NCI-H82 treated with DMSO at 0.1 percent for 48 hours (cell line): Measurements from ENCODE around the gene IL22RA2.

Experiments used
- DNase-seq: peaks from one replicate; lab custom pipeline; 2025; ENCODE audit not compliant: unreplicated experiment; lab: John Stamatoyannopoulos, UW

Gene IL22RA2

DNA sequence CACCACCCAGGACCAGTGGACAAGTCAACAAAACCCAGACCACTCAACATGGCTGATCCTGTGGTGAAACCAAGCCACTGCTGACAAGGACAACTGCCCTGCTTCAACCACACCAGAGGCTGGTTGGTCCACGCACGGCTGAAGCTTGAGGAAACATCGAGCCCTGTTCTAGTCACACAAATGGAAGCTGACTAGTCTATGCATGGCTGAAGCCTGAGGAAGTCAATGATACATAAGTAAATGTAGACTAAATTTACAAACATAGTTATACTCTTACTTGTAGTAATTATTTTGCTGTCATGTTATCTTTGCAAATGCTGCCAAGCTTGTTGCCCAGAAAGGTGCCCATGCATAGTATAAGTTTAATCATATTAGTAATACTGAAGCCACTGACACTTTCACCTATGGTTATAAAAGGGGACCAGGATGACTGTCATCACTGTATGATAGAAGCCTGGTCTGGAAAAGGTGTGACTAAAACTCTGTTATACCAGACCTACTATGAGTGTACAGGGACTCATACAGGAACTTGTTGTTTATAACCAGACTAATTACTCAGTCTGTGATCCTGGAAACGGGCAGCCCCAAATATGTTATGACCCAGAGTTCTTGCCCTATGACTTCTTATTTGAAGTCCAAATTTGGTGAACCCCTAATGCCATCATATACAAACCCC lies 5.6 kb downstream of the IL22RA2 start:
- DNase-seq: no peak

DNA sequence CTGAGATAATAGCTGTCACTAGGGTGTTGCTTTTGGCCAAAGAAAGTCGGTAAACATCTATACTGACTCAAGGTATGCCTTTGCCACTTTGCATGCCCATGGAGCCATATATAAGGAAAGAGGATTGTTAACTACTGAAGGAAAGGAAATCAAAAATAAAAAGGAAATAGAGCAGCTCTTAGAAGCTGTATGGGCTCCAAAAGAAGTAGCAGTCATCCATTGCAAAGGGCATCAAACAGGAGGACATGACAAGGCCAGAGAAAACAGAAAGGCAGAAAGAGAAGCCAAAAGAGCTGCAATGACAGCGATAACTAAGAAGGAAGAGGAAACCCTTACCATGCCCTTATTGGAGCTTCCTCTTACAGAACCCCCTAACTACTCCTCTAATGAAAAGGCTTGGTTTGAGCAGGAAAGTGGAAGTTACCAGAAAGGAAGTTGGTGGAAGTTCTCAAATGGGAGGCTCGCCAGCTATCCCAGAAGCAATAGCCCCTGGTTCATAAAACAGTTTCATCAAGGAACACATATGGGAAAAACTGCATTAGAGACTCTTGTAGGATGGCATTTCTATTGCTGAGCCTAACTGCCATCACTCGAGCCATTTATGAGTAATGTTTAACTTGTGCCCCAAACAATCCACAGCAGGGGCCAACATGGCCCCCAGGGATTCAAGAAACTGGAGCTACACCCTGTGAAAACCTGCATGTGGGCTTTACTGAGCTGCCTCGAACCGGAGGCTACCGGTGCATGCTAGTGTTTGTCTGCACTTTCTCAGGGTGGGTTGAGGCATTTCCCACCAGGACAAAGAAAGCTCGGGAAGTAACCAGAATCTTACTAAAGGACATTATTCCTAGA lies 7.0 kb downstream of the IL22RA2 start:
- no peak for DNase-seq

DNA sequence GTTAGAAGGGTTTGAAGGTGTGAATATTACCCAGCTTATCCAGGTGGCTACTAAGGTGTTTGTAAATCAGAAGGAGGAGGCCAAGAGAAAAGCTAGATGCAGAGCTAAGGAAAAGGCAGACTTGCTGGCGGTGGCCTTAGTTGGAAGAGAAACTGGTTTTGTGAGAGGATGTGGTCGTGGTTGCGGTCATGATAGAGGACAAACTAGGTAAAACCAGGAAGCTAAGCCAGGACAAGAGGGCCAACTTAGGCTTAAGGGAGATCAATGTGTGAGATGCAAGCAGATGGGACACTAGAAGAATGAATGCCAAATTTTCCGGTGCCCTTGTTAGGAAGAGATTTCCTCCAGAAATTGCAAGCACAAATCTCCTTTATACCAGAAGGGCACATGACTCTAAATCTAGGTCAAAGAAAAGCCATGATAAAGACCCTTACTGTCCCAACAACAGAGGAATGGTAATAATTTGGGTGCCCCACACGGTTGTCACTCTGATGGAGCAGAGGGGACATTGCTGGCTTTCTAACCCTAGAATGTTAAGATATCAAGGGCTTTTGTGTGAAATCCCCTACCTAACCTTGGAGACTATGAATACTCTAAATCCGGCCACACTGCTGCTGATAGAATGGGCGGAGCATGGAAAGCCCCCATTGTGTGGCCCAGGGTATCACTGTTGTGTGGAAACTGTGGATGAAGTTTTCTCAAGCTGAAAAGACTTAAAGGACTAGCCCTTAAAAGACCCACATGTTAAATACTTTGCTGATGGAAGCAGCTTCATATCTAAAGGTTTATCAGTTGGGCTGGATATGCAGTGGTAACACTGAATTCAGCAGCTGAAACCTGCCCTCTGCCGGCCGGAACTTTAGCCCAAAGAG lies 7.8 kb downstream of the IL22RA2 start:
- DNase-seq: peak; percentile 2

DNA sequence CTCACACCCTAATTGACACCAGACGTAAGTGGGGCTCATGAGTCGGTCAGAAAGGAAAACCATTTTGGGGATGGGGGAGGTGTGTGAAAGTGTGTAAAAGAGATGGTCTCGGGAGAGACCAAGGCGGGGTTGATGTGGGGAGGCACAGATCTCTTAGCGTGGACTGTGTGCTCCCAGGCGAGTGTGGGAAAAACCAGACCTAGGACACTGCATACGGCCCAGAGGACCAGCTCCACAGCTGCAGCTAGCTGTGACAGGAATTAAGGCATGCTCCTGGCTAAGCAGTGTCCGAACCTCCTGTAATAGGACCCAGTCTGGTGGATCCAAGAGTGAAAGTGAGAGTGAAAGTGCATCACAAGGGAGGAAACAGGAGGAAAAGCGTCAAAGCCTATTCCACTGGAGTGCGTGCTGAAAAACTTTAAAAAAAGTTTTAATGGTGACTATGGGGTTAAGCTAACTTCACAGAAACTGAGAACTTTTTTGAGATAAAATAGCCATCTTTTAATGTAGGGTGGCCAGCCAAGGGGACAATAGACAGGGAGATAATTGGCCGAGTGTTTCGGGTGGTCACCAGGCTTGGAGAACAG lies 9.6 kb downstream of the IL22RA2 start:
- DNase-seq: no peak

DNA sequence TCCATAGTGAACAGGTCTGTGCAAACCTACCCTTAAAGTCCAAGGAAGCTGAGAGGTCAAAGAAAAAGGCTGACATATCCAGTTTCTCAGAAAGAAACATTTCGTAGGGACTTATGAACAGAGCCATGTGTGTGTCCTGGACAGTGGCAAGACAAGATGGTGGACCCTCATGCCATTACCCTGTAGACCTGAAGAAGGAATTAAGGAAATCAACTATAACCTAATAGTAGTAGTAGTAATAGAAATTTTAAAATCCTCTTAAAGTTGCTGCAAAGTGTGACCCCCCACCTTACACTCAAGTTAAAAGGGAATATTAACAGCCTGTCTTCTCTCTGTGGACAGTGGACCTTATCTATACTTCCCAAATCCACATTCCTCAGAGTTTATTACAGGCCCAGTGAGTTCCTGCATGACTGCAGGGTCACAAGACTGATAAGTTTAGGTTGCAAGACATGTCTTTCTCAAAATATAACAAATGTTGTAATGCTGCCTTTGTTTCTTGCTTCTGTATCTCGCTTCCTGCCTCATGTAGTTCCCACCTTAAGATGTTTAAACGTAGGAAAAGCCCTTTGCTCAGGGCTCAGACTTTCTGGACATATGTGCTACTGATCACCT lies 10.6 kb downstream of the IL22RA2 start:
- DNase-seq: no peak

DNA sequence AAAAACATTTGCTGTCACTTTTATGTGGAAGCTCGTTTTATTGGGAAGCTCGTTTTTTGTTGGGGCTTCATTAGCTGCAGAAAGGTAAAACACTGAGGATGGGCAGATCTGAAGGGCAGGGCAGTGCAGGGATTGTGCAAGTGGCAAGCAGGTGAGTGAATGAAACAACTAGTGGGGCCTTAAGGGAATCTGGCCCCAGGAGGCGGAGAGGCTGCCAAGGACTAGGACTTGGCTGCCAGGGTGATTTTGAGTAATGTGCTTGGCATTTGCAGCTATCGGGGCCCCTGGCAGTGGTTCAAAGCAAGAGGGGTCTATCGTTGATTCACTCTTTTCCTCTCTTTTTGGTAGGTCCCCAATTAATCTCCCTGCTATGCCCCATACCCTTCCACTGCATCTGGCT lies 11.5 kb downstream of the IL22RA2 start:
- no peak for DNase-seq

DNA sequence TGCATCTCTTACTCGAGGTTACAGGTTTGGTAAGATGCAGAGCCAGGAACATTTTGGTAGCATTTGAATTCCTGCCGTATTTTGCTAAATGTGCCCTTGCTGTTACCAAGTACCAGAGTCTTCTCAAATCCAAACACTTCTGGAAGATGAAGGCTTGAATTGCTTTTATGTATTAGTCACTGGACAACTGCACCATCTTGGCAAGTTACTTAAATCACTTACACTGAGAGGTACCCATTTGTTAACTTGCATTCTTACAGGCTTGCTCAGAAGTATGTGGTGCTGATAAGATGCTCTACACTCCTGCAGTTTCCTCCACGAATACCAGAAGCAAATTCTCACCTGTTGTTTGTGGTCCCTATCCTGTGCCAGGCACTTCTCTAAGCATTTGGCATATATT lies 12.7 kb downstream of the IL22RA2 start:
- no peak for DNase-seq

DNA sequence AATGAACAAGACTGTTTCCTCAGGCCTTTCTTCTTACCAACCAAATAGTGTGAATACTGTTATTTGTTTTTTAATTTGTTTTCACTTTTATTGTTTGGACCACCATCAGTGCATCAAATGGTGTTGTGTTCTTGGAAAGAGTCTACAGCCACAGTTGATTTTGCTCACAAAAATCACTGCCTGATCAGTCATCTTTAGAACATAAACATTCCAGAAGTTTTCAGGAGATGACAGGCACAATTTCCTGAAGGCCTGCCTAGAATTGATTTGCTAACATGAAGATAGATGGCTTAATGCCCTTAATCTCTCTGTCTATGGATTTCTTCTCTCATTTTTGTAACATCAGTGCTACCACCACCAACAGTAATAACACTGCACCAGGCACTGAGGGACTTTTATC lies 13.5 kb downstream of the IL22RA2 start:
- no peak for DNase-seq

DNA sequence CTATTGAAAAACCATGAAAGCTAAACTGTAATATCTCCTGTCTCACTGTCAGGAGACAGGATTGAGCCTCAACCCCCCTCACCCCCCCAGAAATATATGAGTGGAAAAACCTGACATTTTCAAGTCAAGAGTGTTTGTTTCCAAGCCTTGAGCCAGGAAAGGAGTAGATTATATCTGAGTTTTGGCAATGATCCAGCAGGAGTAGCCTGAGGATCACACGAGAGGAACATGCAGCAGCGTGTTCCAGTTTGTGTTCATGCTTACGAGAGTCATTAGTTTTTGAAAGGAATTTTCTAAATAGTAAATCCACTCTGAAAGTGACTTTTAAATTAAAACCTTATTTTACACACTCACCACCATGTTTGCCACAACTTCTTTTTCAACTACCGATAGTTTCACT lies 15.8 kb downstream of the IL22RA2 start:
- no peak for DNase-seq

DNA sequence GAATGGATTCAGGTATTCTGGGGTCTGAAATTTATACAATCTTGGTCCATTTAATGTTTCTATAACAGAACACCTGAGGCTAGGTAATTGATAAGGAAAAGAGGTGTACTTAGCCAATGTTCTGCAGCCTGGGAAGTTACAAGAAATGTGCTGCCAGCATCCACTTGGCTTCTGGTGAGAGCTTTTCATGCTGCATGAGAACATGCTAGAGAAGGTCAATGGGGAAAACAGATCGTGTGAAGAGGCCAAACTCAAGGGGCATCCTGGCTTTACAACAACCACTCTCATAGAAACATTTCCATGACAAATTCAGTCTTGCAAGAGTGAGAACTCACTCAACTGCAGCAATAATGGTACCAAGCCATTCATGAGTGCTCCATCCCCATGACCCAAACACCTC lies 16.8 kb downstream of the IL22RA2 start:
- no peak for DNase-seq

DNA sequence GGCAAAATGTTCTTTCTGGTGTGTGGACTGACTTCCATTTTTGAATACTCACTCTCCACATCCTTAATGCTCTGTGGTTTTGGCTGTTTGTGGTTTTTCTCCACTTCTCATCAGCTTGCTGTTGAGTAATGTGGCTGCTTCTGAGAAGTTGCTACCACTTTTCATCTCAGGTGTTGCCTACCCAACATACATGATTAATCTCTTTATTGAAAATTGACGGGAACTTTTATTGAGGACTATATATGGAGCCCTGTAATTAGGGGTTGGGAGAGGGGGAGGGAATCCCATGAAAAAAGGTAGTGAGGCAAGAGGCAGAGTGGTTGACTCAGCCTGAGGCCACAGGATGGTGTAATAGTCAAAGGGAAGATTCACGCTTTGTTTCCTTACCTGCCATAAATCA lies 17.6 kb downstream of the IL22RA2 start:
- no peak for DNase-seq

DNA sequence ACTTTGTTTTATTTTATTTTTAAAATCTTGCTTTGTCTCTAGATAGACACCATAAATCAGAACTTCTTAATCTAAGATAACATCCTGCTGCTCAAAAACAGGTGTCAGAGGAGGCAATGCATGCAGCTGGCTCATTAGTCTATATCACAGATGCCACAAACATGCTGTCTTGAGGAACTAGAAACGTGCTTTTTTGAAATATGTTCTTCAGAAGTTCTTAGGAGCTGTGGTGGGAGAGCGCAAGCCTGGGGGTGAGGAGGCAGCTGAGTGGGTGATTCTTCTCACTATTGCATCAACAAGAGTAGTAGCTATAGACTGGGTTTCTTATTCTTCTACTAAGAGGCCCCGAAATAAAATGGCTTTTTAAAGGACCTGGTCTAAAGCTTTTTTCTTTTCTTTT lies 23.4 kb downstream of the IL22RA2 start:
- DNase-seq: no peak

DNA sequence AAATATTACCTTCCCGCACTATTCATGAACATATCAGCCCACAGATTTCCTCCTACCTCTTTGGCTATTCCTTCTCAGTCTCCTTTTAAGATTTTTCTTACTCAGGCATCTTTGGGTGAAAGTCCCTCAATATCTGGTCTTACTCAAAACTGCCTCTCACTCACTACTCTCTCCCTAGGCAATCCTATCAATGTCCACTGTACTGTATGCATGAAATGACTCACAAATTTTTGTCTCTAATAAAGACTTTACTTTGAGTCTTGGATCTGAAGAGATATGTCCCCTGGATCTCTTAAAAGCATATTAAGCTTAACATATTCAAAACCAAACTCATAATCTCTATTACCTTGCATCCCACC lies 24.4 kb downstream of the IL22RA2 start:
- no peak for DNase-seq

DNA sequence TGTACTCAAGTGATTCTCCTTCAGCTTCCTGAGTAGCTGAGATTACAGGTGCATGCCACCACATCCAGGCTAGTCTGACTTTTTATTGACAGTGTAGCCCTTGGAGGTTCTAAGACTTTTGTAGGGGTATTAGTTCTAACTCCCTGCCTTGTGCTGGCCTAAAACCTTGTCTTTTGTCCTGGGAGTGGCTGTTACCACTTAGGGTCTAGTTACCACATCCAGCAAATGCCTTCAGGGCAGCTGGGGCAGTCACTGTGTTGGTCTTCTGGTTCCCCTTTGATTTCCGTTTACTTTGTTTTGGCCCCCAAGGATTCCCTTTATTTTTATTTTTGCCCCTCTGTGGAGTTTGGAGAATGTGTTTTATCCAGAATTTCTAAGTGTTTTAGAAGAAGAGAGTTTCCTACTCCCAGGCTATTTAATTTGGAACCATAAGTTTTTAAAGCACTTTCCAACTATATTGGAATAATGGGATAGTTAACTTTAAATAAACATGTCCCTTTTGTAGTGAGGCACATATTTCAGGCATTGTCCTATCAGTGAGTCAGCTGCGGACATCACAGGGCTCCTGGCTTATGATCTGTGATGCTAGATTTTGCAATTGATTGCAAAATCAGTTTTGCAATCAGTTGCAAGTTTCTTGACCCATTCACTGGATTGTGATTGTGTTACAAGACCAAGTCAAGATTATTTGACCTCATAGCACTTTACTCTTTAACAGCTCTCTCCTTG lies 25.0 kb downstream of the IL22RA2 start:
- DNase-seq: no peak

DNA sequence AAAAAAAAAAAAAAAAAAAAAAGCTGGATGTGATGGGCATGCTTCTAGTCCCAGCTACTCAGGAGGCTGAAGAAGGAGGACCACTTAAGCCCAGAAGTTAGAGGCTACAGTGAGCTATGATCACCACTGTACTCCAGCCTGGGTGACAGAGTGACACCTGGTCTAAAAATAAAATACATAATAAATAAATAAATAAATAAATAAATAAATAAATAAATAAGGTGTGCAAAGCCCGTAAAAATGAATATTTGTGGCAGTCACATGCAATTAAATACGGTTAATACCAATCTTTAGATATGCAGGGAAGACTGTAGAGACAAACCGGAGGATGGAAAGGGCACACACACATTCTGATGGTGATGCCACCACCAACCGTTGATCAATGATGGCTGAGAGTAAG lies 26.2 kb downstream of the IL22RA2 start:
- no peak for DNase-seq

DNA sequence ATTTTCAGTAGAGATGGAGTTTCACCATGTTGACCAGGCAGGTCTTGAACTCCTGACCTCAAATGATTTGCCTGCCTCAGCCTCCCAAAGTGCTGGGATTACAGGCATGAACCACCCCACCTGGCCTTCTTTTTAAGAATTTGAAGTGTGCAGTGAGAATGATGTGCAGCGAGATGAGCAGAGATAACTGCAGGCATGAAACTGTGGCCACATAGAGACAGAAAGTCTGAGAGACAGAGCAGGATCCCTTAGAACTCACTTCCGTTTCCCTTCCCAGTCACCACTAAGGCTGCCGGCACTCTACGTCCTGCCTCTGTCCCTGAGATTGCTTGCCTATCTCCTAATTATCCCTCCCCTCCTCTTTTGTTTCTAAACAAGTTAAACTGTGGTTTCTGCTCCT lies 27.2 kb downstream of the IL22RA2 start:
- no peak for DNase-seq

DNA sequence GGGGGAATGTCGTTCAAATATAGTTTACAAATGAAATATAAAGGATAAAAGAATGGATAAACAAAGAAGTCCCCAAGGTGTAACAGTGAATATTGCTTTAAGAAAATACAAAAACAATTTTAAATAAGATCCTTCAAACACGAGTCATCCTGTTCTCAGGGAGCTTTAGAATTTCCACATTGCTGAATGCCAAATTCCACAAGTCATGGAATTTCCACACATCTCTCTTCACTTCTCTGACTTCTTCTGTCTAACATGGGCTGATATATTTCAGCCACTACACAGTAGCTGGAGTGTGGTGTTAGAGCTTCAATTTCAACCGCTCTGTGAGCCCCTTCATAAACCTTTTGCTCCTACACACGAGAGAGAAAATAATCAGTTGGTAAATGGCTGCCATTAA lies 28.0 kb downstream of the IL22RA2 start:
- DNase-seq: no peak

DNA sequence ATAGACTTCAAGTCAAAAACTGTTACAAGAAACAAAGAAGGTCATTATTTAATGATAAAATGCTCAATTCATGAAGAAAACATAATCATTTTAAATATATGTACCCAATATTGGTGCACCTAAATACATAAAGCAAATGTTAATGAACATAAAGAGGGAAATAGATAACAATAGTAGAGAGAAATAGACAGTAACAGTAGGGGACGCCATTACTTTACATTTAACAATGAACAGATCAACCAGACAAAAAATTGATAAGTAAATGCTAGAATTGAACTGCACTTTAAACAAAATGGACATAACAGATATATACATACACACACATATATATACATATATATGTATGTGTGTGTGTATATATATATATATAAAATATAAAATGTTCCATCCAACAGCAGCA lies 37.4 kb downstream of the IL22RA2 start:
- no peak for DNase-seq

DNA sequence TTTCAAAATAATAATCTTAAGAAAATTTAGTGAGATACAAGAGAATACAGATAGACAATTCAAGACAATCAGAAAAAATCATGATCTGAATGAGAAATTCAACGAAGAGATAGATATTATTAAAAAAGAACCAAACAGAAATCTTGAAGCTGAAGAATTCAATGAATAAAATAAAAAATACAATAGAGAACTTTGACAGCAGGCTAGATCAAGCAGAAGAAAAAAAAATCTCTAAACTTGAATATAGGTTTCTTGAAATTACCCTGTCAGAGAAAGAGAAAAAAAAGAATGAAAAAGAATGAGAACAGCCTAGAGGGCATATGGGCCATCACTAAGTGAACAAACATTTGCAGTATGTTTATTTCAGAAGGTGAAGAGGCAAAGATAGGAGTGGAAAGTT lies 39.0 kb downstream of the IL22RA2 start:
- DNase-seq: no peak

DNA sequence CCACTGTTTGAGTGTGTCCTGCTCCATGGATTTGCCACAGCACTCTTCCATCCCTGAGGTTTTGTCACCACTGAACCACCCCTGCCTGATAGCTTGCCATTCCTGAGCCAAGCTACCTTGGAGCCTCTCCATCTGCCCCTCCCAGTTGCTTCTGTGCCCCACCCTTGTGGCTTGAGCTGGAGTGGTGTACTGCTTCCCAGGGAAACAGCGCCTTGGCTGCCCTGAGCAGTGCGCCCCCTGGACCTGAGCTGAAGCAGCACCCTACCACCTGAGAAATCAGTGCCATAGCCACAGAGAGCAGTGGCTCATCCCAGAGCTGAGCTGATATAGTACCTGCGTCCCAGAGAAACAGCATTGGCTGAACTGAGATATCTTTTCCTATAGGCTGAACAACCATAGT lies 40.3 kb downstream of the IL22RA2 start:
- no peak for DNase-seq
